Activated CD8-positive, alpha-beta memory T cell treated with anti-CD3 and anti-CD28 coated beads for 4 hours (primary cell): ENCODE data around the gene PDK2.
"Not testable (repeated sequence)": the region's sequence is repeated elsewhere in the genome, so short reads cannot be mapped to it uniquely, and the experiment has no call there.

Source experiments
- DNase-seq, 2 donors: peaks; one replicate each; pipeline ENCODE4 v3.0.0-alpha.2; 2020; ENCODE audit warnings: low read depth in 2 of 2

Gene PDK2

DNA sequence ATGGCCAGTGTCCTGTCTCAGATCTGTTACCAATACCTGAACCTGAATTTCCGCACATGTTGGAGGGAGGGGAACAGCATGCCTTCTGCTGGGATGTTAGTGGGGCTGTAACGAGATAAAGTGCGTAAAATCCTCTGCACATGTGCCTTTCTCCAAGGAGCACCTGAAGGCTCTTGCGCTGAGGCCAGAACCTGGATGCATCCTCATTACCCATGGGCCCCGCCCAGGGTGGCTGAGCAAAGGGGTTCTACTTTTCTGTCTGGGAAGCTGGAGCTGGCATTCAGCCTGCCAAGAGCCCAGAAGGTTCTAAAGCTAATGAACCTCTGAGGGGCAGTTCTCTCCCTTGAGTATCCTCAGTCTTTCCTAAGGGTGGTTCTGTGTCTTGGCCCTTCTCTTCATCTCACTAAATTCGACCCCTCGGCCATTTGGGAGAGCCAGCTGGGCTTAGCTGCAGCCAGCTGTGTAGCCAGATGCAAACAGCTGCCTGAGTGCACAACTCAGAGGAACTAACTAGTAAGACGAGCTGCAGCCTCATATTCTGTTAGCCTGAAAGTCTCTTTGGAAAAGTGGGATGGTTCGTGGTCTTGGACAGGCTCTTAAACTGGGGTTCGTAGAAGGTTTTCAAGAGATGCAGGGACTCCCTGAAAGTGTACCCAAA lies 36.7 kb upstream of the PDK2 start:
- no peak for DNase-seq

DNA sequence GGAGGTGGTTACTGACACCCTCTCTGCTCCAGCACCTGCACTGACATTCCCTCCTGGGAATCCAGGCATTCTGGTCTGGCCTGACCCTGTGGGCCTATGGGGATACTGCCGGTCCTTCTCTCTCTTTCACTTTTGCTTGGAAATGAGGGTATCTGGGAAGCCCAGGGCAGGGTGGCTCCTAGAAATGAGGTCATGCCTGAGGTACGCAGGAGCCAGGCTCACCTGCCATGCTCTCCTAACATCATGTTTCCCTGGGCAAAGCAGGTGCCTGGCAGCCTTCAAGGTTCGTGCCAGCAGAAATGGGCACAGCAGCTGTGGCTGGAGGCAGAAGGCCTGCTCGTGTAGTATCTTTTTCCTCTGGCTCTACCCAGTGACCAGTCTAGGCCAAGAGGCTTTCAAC lies 35.9 kb upstream of the PDK2 start:
- DNase-seq, result no peak

DNA sequence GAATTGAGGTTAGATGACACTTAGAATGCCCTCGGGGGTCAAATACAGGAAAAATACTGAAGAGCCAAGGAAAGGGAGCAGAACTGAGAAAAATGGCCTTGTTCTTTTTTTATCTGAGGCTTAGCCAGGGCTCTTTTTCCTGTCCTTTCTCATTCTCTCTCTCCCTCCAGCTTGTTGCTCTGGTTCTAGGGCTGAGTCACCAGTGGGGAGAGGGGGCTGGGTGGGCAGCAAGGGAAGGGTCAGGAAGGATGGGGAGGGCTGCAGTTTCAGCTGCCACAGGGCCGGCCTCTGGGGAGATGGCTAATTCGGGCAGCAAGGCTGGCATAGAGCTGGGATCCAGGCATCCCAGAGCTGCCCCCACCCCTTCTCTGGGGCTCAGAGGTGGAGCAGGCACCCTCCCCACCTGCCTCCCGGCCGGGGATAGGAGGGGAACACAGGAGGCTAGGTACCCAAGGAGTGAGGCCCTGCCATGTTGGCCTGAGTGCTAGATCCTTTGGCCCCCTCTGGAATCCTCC lies 35.3 kb upstream of the PDK2 start:
- DNase-seq, result no peak

DNA sequence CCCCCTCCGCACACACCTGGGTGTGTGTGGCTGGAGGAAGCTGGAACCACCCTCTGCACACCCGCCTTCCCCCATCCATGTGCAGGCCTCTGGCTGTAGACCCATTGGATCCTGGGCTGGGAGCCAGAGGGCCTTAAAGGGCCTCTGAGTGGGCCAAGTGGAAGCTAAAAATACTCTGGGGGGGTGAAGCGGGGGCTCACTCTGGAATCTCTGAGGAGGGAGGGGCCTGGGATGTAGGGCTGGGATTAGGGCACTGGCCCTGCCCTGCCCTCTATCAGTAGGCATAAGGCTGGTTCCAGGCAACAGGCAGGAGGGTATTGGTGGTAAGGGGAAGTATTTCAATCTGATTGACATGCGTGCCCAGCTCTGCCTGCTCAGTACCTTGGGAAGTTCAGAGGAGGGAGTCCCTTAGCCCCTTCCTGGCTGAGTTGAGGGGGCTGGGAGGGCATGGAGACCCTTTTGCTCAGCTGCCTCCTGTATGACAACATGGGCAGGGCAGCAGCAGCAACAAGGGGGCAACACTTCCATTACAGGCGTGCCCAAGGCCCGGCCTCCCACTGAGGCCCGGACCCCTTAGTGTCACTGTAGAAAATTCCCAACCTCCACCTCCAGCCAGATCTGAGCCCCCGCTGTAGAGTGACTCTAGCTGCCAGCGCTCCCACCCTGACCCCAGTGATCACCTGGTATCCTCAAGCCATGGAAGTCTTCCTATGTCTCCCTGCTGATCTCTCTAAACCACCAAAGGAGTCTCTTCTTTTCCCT lies 34.0 kb upstream of the PDK2 start:
- DNase-seq, result no peak

DNA sequence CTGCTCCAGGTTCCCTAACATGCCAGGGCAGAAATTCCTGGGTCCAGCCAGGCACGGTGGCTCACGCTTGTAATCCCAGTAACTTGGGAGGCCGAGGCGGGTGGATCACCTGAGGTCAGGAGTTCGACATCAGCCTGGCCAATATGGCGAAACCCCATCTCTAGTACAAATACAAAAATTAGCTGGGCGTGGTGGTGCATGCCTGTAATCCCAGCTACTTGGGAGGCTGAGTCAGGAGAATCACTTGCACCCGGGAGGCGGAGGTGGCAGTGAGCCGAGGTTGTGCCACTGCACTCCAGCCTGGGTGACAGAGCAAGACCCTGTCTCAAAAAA lies 33.5 kb upstream of the PDK2 start:
- DNase-seq, result not testable (repeated sequence)

DNA sequence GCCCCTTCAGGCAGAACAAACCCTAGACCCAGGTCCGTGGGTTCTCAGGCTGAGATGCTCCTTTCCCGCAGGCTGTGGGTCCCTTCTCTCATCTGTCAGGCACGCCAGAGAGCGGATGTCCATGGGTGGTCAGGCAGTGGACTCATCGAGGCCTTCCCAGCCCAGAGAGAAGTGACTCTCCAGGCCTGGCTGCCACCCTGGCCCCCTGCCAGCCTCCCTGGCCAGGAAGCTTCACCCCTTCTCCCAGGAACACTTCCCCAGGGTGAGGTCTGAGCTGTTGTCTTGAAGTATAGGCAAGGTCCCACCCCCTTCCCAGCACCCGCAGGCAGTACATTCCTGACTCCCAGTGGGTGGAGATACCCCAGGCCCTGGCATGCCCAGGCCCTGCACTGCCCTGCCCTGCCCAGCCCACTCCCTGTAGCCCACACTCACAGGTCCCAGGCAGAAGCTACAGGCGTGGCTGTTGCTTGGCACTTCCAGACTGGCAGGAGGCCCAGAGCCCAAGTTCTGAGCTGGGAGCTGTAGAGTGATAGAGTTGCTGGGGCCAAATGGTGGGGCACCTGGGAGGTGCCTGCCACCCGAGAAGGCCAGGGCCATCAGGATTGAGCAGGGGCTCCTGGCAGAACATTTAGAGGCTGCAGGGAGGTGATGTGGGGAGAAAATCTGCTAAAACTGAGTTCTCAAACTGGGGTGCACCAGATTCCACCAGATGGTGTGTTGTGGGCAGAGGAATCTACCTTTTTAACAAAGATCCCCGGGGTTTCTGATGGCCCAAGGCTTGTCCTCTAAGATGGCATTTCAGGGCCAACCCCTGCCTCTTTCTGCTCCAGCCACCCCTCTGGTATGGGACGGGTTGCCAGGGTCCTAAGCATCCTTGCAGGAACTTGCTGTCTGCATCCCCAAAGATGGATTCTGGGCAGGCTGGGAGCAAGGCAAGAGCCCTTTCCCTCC lies 32.6 kb upstream of the PDK2 start:
- no peak for DNase-seq

DNA sequence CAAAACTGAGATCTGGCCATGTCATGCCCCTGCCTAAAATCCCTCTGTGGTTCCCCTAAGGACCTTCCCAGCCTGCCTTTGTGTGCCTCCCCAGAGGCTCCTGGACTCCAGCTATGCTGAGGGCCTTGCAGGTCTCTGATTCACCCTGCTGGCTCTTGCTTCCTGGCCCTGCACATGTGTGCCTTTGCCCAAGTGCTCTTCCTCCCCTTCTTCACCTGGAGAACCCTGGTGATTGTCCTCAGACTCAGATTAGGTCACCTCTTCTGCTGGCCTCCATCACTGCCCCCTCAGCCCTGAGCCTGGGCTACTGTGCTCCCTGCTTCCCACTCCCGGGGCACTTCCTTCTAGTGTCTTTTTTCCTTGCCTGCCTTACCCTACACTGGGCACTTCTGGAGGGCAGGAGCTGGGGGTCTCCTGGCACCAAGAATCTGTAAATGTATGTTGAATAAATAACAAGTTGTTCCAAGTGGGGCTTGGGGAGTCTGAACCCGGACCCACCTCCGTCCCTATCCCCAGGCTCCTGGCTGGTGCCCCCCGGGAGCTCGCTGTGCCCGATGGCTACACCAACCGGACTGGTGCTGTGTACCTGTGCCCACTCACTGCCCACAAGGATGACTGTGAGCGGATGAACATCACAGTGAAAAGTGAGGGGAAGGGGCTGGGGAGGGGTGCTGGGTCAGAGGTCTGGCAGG lies 31.4 kb upstream of the PDK2 start:
- no peak for DNase-seq

DNA sequence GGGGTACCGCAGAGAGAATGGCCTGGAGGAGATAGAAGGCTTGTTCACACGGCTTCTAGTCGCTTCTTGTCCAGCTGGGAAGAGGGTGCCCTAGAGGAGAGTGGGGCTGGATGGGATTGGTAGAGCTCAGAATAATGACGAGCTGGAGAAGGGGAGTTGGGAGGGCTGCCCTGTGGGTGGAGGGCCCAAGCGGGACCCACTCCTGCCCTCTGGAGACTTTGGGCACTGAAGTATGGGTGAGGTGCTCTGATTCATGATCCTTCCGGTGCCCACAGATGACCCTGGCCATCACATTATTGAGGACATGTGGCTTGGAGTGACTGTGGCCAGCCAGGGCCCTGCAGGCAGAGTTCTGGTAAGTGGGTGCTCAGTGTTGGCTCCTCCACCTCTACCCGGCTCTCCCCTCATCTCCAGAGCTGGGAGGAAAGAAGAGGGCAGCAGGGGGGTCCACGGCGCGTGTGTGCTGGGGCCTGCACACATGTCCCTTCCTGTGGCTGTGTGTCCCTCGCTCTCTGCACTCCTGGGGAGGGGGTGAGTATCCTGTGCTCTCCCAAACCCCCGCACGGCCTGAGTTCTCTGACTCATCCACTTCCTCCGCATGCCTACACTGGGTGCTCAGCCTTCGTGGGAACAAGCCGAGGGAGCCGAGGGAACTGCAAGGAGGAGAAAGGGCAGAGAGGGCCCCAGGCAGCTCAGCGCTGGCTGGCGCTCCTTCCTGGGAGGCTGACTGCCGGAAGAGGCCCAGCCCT lies 30.7 kb upstream of the PDK2 start:
- no peak for DNase-seq

DNA sequence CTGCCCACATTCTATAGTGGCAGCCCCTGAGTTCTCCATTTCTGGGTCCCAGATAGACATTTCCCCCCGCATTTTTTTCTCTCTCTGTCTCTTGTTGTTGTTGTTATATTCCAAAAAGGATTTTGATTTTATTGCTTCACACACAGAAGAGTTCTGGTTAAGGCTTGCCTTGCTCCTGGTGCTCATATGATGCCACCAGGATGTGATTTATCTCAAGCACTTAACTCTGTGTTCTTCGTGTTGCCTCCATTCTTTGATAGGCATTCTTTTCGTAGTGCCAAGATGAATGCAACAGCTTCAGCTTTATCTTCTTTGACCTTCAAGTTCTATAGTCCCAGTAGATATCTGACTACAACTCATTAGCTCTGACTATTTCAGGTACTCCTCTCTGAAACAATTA lies 30.1 kb upstream of the PDK2 start:
- no peak for DNase-seq

DNA sequence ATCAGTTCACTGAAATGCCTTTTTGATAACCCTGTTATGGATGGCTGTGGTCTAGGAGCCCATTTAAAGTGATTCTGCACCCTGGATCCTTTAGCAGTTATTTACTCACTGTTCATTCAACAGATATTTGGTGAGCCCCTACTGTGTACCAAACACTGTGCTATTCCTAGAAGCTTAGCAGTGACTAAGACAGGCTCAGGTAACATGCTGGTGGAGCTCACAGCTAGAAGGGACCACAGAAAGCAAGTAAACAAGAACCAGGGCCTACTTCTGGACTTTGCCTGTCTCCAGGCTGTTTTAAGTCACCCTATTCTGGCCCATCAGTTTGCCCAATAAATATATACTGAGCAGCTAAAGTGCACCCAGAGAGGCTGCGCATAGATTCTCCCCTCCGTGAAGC lies 28.2 kb upstream of the PDK2 start:
- no peak for DNase-seq

DNA sequence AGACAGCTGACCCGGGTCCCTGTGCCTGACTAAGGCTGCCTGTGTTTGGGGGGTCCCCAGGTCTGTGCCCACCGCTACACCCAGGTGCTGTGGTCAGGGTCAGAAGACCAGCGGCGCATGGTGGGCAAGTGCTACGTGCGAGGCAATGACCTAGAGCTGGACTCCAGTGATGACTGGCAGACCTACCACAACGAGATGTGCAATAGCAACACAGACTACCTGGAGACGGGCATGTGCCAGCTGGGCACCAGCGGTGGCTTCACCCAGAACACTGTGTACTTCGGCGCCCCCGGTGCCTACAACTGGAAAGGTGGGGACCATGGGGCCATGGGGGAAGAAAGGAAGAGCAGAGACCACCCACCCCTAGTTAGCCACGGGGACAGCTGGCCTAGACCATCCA lies 27.2 kb upstream of the PDK2 start:
- DNase-seq, result no peak

DNA sequence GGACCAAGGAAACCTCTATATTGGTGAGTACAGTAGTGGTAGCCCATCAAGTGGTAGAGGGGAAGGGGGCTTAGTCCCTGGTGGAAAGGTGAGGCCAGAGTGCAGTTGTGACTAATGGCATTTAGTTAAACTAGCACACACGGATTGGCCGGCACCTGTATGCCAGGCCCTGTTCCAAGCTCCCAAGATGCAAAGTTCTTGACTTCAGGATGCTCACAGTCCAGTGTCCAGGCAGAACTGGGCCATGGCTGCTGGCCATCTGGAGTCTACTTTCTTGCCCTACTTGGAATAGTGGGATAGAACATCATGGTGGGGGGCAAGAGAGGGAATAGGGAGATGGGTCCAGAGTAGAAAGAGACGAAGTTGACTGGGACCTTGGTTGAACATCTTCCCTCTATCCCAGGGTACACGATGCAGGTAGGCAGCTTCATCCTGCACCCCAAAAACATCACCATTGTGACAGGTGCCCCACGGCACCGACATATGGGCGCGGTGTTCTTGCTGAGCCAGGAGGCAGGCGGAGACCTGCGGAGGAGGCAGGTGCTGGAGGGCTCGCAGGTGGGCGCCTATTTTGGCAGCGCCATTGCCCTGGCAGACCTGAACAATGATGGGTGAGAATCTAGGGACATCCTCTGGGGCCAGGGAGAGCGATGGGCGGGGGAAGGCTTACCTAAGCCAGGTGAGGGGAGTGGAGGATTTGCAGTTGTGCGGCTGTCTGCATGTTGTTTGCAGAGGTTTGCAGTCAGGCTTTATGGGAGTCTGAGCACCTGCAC lies 24.1 kb upstream of the PDK2 start:
- no peak for DNase-seq

DNA sequence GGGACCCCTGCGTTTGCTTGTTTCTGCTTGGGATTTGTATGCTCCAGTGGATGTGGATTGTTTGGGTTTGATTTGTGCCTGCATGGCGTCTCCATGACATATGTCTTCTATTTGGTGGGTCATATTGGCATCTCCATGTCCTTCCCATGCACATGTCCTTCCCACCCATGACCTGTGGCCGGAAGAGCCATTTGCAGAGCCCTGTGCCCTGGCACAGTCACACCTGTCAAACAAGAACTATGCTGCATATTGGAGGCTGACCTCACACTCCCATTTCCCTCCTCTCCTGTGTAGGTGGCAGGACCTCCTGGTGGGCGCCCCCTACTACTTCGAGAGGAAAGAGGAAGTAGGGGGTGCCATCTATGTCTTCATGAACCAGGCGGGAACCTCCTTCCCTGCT lies 23.5 kb upstream of the PDK2 start:
- no peak for DNase-seq

DNA sequence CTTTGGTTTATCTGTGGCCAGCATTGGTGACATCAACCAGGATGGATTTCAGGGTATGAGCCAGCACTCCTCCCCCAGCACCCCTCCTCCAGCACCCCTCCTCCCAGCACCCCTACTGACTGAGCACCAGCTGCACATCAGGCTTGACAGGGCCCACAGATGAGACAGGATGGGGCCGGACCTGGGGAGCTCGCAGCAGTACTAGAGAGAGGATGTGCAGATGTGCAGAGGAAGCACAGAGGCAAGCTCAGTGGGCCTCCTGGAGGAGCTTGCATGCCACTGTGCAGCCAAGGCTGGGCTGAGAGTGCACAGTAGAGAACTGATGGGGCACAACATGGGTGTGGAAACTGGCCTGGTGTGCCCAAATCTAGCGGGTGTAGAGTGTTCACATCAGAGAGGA lies 23.0 kb upstream of the PDK2 start:
- no peak for DNase-seq

DNA sequence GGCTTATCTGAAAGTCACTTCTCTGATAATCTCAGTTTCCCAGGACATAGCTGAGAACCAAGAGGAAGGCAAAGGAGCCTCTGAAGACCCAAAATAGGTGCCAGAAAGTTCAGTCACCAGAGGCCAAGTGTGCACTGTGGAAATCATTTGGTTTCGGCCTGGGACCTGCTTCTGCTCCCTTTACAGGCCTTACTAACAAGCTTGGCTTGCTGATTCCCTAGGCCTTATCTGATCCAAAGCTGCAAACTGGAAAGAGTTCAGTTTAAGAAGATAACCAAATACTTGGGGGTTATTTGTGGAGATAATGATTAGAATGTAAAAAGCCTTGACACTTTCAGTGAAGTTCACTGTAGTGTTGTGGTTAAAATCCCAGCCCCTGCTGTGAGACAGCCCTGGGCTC lies 22.2 kb upstream of the PDK2 start:
- no peak for DNase-seq

DNA sequence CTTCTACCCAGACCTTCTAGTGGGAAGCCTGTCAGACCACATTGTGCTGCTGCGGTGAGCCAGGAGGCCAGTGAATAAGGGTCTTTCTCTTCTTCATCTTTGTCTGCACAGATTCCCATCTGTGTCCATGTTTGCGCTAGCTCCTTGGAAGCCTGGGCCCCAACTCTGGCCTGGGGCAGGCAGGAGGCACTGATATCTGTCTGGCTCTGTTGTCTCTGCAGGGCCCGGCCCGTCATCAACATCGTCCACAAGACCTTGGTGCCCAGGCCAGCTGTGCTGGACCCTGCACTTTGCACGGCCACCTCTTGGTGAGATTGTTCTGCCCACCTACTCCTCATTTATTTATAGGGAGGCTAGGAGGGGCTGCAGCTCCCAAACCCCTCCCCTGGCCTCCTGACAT lies 20.9 kb upstream of the PDK2 start:
- no peak for DNase-seq

DNA sequence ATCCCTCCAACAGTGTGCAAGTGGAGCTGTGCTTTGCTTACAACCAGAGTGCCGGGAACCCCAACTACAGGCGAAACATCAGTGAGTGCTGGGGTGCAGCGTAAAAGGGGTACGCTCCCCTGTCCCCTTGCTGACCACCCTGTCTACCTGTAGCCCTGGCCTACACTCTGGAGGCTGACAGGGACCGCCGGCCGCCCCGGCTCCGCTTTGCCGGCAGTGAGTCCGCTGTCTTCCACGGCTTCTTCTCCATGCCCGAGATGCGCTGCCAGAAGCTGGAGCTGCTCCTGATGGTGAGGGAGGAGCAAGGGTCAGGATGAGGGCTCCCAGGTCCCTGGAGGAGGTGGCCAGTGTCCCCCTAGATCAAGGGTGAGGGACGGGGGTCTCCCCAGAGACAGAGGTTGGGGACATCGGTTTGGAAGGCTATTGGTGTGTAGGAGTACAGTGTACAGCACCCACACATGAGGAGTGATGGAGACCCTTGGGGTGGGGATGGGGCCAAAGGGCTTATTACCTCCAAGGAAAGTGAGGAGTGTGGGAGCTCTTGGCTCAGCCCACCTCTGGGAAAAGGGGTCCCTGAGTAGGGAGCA lies 19.6 kb upstream of the PDK2 start:
- DNase-seq, result no peak

DNA sequence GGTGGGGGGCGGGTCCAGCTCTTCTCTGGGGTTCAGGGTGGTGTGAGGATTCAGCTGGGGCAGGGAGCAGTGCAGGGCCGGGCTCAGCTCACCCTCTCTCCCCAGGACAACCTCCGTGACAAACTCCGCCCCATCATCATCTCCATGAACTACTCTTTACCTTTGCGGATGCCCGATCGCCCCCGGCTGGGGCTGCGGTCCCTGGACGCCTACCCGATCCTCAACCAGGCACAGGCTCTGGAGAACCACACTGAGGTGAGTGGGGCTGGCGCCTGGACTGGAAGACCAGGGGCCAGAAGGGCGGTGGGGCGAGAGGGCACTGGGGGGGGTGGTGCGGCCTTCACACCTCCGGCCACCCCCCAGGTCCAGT lies 18.9 kb upstream of the PDK2 start:
- no peak for DNase-seq

DNA sequence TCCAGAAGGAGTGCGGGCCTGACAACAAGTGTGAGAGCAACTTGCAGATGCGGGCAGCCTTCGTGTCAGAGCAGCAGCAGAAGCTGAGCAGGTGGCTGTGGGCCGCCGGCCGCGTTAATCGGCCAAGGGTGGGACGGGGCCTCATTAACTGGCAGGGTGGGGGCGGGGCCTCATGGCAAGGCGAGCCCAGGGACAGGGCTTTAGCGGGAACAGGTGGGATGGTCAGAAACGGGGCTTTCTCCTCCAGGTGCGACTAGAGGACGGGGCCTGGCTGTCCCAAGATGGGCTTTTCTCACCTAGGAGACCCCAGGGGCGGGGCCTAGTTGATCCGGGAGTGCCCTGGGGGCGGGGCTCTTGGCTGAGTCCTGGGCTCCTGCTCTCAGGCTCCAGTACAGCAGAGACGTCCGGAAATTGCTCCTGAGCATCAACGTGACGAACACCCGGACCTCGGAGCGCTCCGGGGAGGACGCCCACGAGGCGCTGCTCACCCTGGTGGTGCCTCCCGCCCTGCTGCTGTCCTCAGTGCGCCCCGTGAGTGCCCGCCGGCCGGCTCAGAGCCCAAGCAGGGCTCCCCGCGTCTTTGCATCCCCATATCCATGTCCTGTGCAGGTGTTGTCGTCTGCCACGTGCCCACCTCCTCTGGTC lies 18.4 kb upstream of the PDK2 start:
- no peak for DNase-seq

DNA sequence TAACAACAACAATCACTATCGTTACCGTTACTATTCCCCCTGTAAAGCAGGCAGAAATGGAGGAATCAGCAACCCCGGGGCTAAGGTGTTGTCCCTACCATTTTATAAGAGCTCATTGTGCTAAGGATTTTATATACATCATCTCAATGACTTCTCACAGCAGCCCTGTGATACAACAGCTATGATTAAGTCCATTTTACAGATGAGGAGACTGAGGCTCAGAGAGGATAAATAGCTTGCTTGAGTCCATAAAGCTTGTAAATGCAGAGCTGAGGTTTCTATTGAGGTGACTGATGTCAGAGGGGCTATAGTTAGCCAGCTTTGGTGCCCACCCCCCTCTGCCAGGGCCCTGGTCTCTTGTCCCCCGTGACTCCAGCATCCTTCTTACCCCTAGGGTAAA lies 16.7 kb upstream of the PDK2 start:
- DNase-seq, result no peak
